Activated T-cell treated with anti-CD3 and anti-CD28 coated beads, Interleukin-2, amount 50 U/mL, for 72 hours (primary cell): ENCODE measurements around the gene SPTBN5. TPM values are rescaled to one million over a fixed set of nuclear protein-coding genes. Genes with fewer than 3 reads are reported as not detected.
A peak's percentile ranks its signal among the peaks of the same experiment; 100 is the strongest.

Experiments
- ATAC-seq, 2 donors: fragments of 150-1000 bp; cut with Tn5 transposase; replicated peaks in 1 of 2; 2 replicates each; pipeline ENCODE4 v1.10.0; 2021; ENCODE audit warnings: moderate library complexity in 2 of 2, mild to moderate bottlenecking in 1 of 2
- DNase-seq, 2 donors: peaks; one replicate each; pipeline ENCODE4 v3.0.0; 2021 to 2022; ENCODE audit warnings: mixed read lengths in 1 of 2
- H3K27ac Mint-ChIP-seq: one replicate; pipeline ENCODE4 v1.8.0; 2022; ENCODE audit warnings: mild to moderate bottlenecking, moderate library complexity, mixed read lengths
- H3K27me3 Mint-ChIP-seq: one replicate; pipeline ENCODE4 v1.8.0; 2022; ENCODE audit warnings: low read depth, mixed read lengths
- H3K36me3 Mint-ChIP-seq, 2 donors: one replicate each; pipeline ENCODE4 v1.8.0; 2022; ENCODE audit warnings: mixed read lengths in 2 of 2, mild to moderate bottlenecking in 1 of 2; ENCODE audit not compliant: insufficient read depth in 2 of 2
- H3K4me1 Mint-ChIP-seq: one replicate; pipeline ENCODE4 v1.8.0; 2022; ENCODE audit warnings: low read depth, mixed read lengths
- H3K4me3 Mint-ChIP-seq, 2 donors: one replicate each; pipeline ENCODE4 v1.8.0; 2022; ENCODE audit warnings: mild to moderate bottlenecking in 2 of 2, mixed read lengths in 2 of 2, moderate library complexity in 2 of 2
- H3K9me3 Mint-ChIP-seq, 2 donors: one replicate each; pipeline ENCODE4 v1.8.0; 2022; ENCODE audit warnings: mixed read lengths in 2 of 2
- total RNA-seq, 2 donors: library from RNA; stranded (reverse); gene quantifications; one replicate each; pipeline ENCODE4 v1.2.3, GENCODE V29; 2022

SPTBN5 gene
- total RNA-seq, 2 donors from 2014 or later: 0.41 to 1.7 TPM

- Mint-ChIP-seq H3K4me1 (peaks cover 8% of the 10 kb centered on the region), H3K27ac (no peak overlapping the region), H3K9me3 (no peaks in the 10 kb centered on the region), H3K27me3 (no peaks in the 10 kb centered on the region), H3K36me3 (peaks cover 6 to 13% of the 10 kb centered on the region in 2 donors), H3K4me3 (no peak overlapping the region)
- peak; percentile 8 to 31 for ATAC-seq
- DNase-seq: no peak
These were observed 11.4 kb upstream of the SPTBN5 start for GRCh38 chr15:41905036-41905793.

GRCh38 chr15:41904541-41905005 lies 10.7 kb upstream of the SPTBN5 start:
- DNase-seq (peak; percentile 63 to 71), ATAC-seq (peak; percentile 86 to 89)
- H3K4me3 Mint-ChIP-seq: no peak overlapping the region
- H3K27me3 Mint-ChIP-seq: no peaks in the 10 kb centered on the region
- H3K36me3 Mint-ChIP-seq: peaks cover 6 to 13% of the 10 kb centered on the region in 2 donors
- H3K27ac Mint-ChIP-seq: peak overlapping the region; percentile 25
- H3K9me3 Mint-ChIP-seq: no peaks in the 10 kb centered on the region
- peaks cover 8% of the 10 kb centered on the region for H3K4me1 Mint-ChIP-seq

GRCh38 chr15:41903782-41904181 lies 9.9 kb upstream of the SPTBN5 start:
- no peak for DNase-seq
- Mint-ChIP-seq H3K36me3 (peaks cover 9 to 16% of the 10 kb centered on the region in 2 donors), H3K4me3 (no peak overlapping the region)

DNA sequence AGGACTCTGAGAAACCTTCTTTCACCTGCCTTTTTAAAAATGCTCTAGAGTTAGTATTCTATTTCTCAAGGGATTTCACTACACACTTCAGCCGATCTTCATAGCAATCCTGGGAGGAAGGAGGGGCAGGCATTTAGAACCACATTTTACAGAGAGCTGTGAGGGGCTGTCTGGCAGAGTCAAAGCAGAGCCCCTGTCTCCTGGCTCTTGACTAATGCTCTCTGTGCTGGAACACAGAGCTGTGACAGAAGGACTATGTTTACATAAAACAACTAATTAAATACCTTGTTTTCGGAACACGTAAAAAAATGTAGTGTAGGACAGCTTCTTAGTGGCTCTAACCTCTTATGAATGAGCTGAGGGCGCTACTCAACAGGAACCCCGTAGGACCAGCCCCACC lies 7.6 kb upstream of the SPTBN5 start:
- Mint-ChIP-seq H3K4me3 (no peak overlapping the region), H3K36me3 (peaks cover 6 to 8% of the 10 kb centered on the region in 2 donors), H3K9me3 (no peaks in the 10 kb centered on the region), H3K27me3 (no peaks in the 10 kb centered on the region), H3K4me1 (peaks cover 8% of the 10 kb centered on the region), H3K27ac (no peak overlapping the region)
- no peak for ATAC-seq
- DNase-seq: no peak

More at GRCh38 chr15:41903782-41904181, 9.9 kb upstream of the SPTBN5 start:
- Mint-ChIP-seq H3K27me3 (no peaks in the 10 kb centered on the region), H3K9me3 (no peaks in the 10 kb centered on the region), H3K27ac (no peak overlapping the region), H3K4me1 (peaks cover 8% of the 10 kb centered on the region)
- no peak for ATAC-seq

GRCh38 chr15:41900526-41901380 lies 6.9 kb upstream of the SPTBN5 start:
- Mint-ChIP-seq H3K27me3 (no peaks in the 10 kb centered on the region), H3K9me3 (no peaks in the 10 kb centered on the region), H3K36me3 (peaks cover 3 to 8% of the 10 kb centered on the region in 2 donors), H3K27ac (no peak overlapping the region), H3K4me3 (no peak overlapping the region), H3K4me1 (peaks cover 8% of the 10 kb centered on the region)
- ATAC-seq (no peak), DNase-seq (no peak)

DNA sequence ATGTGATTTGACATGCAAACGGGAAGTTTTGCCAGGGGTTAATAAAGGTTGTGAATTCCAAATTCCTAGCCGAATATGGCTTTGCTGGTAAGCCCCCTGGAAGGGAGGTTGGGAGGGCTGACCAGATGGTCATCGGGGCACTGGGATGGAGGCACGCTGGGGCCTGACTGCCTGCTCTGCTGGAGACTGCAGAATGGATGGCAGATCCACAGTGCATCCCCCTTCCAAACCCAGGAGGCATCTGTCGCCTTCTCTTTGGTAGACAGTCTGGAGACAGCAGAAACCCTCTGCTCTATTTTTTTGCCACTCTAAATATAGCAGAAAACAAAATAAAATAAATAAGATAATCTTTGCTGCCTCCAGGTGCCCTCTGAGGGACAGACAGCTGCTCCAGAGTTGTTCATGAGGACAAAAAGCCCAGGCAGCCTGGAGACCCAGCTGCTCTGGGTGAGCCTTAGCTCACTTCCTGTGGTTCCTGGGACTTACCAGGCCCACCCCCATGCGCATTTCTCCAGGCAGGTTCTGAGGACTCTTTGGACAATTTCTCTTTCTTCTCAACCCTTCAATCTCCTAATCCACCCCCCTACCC lies 6.1 kb upstream of the SPTBN5 start:
- Mint-ChIP-seq H3K27ac (no peak overlapping the region), H3K4me1 (peaks cover 15% of the 10 kb centered on the region), H3K36me3 (peaks cover 3 to 8% of the 10 kb centered on the region in 2 donors), H3K4me3 (no peak overlapping the region), H3K27me3 (no peaks in the 10 kb centered on the region), H3K9me3 (no peaks in the 10 kb centered on the region)
- no peak for ATAC-seq
- DNase-seq: no peak

DNA sequence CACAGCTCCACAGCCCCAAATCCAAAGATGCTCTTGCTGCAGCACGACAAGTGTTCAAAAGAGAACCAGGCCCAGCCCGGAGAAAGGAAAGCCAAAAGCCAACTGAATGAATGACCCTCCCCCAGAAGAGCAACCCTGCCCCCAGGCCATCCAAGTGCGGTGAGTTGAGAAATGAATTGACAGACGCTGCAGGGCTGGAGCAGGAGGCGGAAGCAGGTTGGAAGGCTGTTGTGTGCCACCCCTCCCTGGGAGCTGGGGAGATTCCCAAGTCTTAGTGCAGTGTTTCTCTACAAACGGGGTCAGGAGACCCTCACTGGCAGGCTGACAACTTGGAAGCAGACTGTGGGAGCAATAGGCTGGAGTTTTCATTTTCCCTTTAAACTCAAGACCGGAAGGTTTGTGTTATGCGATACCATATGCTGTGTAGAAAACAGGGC lies 3.5 kb upstream of the SPTBN5 start:
- Mint-ChIP-seq H3K4me1 (peaks cover 25% of the 10 kb centered on the region), H3K9me3 (no peaks in the 10 kb centered on the region), H3K36me3 (peaks cover 3 to 6% of the 10 kb centered on the region in 2 donors), H3K4me3 (no peak overlapping the region), H3K27ac (no peak overlapping the region), H3K27me3 (no peaks in the 10 kb centered on the region)
- DNase-seq (no peak), ATAC-seq (no peak)

DNA sequence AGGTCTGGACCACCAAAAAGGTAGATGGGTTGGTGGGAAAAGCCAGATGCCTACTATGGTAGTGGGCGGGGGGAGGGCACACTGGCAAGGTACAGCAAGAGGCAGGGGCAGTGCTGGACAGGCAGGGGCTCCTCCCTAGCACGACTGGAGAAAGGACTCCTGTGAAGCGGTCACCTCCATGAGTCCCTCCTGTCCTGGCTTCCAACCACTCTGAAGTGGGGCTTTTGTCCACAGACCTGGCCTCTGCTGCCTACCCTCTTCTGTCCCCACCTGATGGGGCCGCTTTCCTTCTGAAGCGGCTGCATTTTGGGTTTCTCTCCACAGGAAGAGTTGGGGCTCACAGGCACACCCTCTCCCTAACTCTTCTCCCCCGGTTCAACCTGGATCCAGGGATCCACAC lies 2.7 kb upstream of the SPTBN5 start:
- Mint-ChIP-seq H3K27ac (peak overlapping the region; percentile 35), H3K4me1 (peaks cover 27% of the 10 kb centered on the region), H3K9me3 (no peaks in the 10 kb centered on the region), H3K27me3 (no peaks in the 10 kb centered on the region), H3K36me3 (peaks cover 3 to 6% of the 10 kb centered on the region in 2 donors), H3K4me3 (no peak overlapping the region)
- ATAC-seq: no peak
- no peak for DNase-seq

GRCh38 chr15:41895957-41896356 lies 2.1 kb upstream of the SPTBN5 start:
- H3K4me1 Mint-ChIP-seq: peaks cover 27% of the 10 kb centered on the region
- H3K27me3 Mint-ChIP-seq: no peaks in the 10 kb centered on the region
- peaks cover 3% of the 10 kb centered on the region in 2 donors for H3K36me3 Mint-ChIP-seq
- H3K27ac Mint-ChIP-seq: no peak overlapping the region
- H3K9me3 Mint-ChIP-seq: no peaks in the 10 kb centered on the region
- H3K4me3 Mint-ChIP-seq: no peak overlapping the region
- no peak for ATAC-seq
- no peak for DNase-seq

DNA sequence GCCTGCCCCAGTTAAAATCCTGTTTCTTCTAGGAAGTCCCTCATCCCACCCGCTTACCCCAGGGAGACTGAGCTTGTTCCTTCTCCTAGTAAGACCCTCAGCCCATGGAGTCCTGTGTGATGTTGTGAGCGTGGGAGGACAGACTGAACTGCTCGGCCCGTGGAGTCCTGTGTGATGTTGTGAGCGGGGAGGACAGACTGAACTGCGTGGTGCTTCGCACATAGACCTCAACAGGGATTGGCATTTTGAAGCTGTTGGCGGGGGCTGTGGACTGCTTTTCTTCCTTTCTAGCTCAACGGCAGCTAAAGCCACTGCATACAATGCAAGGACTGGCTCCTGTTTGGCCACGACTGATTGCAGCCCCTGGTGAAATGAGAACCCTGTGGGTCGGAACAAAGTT lies 1.6 kb upstream of the SPTBN5 start:
- no peak for DNase-seq
- Mint-ChIP-seq H3K9me3 (no peaks in the 10 kb centered on the region), H3K27ac (peak overlapping the region; percentile 85), H3K4me1 (peaks cover 27% of the 10 kb centered on the region), H3K36me3 (peaks cover 3% of the 10 kb centered on the region in 2 donors), H3K4me3 (peak overlapping the region; percentile 20 to 43), H3K27me3 (no peaks in the 10 kb centered on the region)
- ATAC-seq: no peak

DNA sequence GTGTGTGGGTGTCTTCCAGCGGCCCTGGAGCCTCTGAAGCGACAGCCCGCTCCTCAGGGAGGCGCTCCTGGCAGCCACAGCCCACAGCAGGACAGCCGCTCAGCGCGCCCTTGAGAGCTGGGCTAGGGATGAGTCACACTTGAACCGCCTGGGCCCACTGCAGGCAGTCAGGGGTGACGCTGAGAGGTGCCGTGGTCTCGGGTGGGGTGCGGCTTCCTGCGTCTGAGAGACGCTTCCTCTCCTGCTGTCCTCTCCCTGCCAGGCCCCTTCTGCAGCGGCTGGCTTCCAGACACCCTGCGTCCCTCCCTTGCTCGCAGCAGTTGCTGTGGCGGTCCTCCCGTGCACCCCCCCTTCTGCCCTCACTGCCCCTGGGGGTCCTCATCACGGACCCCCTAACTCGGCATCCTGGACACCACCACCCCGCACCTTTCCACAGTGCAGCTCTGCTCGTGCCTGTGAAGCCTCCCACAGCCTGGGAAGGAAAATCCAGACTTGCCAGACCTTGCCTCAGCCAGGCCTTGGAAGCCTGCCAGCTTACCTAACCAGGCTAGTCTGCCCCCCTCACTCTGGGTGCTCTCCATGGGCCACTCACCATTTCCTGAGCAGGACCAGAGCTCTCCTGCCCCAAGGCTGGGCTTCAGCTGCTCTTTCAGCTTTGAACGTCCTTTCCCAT lies 1.1 kb upstream of the SPTBN5 start:
- Mint-ChIP-seq H3K36me3 (peaks cover 3% of the 10 kb centered on the region in 2 donors), H3K27ac (peak overlapping the region; percentile 85), H3K4me3 (peak overlapping the region; percentile 20 to 43), H3K4me1 (peaks cover 27% of the 10 kb centered on the region), H3K27me3 (no peaks in the 10 kb centered on the region), H3K9me3 (no peaks in the 10 kb centered on the region)
- ATAC-seq: peak; percentile 95
- DNase-seq: peak; percentile 81 to 82

DNA sequence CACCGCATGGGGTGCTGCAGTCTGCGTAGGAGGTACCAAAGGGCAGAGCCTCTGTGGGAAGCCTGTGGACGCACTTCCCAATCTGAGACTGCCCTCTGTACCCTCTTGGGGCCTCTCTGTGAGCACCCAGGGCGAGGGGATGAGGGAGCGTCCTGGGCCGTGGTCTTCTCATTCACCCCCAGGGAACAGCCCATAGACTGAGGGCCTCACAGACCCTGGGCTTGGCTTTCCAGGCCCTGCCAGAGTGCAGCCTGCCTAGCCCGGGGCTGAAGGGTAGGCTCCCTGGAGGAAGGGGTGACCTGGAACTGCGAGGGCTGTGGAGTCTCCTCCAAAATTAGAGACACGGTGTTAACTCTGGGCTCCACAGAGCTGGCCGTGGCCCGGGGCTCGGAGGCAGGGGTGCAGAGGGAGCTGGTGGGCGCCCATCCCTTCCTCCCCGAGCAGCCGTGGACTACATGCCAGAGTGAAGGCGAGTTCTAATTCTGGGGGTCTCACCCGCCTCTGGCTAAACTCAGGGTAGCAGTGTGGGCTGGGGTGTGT lies 468 bp upstream of the SPTBN5 start:
- H3K36me3 Mint-ChIP-seq: peaks cover 3% of the 10 kb centered on the region in 2 donors
- no peaks in the 10 kb centered on the region for H3K9me3 Mint-ChIP-seq
- no peak overlapping the region for H3K27ac Mint-ChIP-seq
- peaks cover 27% of the 10 kb centered on the region for H3K4me1 Mint-ChIP-seq
- ATAC-seq: no peak
- no peak for DNase-seq
- H3K27me3 Mint-ChIP-seq: no peaks in the 10 kb centered on the region
- peak overlapping the region; percentile 20 to 43 for H3K4me3 Mint-ChIP-seq
